A673 (cell line): Measurements from ENCODE around the gene DESI2. TPM values are rescaled to one million over a fixed set of nuclear protein-coding genes. Genes with fewer than 3 reads are reported as not detected.

Experiments used
- BruUV-seq: library from RNA; stranded (reverse); fragments of 400-500 nt; replicated peaks from 2 replicates; lab custom pipeline; 2021; lab: Mats Ljungman, UMichigan
- CTCF ChIA-PET: fragments of 300-600 bp; sonication (Branson Sonifier 250); formaldehyde crosslinking; loops from one replicate; lab custom pipeline; 2022; ENCODE audit warnings: antibody characterized with exemption; lab: Charles Lee
- POLR2A ChIA-PET: fragments of 300-600 bp; sonication (Branson Sonifier 250); formaldehyde crosslinking; loops from one replicate; lab custom pipeline; 2022; ENCODE audit warnings: antibody characterized with exemption; ENCODE audit not compliant: low non-redundant PET; lab: Charles Lee
- DNase-seq: peaks from one replicate; pipeline ENCODE4 v3.0.0-alpha.2; 2015; ENCODE audit warnings: low spot score
- H3K27ac ChIP-seq: fragments of 200-600 bp; sonication (generic); 2 replicates; pipeline ENCODE4 v1.5.1; 2016; ENCODE audit warnings: mixed run types, low read depth, mild to moderate bottlenecking, mixed read lengths, antibody characterized with exemption, low read length; ENCODE audit not compliant: poor library complexity, severe bottlenecking
- H3K27me3 ChIP-seq: fragments of 200-600 bp; sonication (generic); replicated peaks from 2 replicates; pipeline ENCODE4 v1.6.1; 2017; ENCODE audit warnings: mixed run types, low read depth, mild to moderate bottlenecking, mixed read lengths, antibody characterized with exemption, low read length; ENCODE audit not compliant: insufficient read depth, poor library complexity
- H3K36me3 ChIP-seq: fragments of 200-600 bp; sonication (generic); 2 replicates; pipeline ENCODE4 v1.6.1; 2016; ENCODE audit warnings: mixed run types, mild to moderate bottlenecking, mixed read lengths, antibody characterized with exemption, low read length; ENCODE audit not compliant: insufficient read depth, poor library complexity, severe bottlenecking
- H3K4me1 ChIP-seq: fragments of 200-600 bp; sonication (generic); 2 replicates; pipeline ENCODE4 v1.6.1; 2017; ENCODE audit warnings: mixed run types, mild to moderate bottlenecking, mixed read lengths, antibody characterized with exemption, low read length; ENCODE audit not compliant: insufficient read depth, poor library complexity, severe bottlenecking
- H3K4me3 ChIP-seq: fragments of 200-600 bp; sonication (generic); 2 replicates; pipeline ENCODE4 v1.5.1; 2016; ENCODE audit warnings: low read depth, mixed run types, mild to moderate bottlenecking, mixed read lengths, low read length; ENCODE audit not compliant: poor library complexity, severe bottlenecking
- H3K9me3 ChIP-seq: fragments of 200-600 bp; sonication (generic); 2 replicates; pipeline ENCODE4 v1.6.1; 2016; ENCODE audit warnings: mixed run types, low read depth, mild to moderate bottlenecking, mixed read lengths, antibody characterized with exemption, low read length; ENCODE audit not compliant: poor library complexity, severe bottlenecking
- EZH2 ChIP-seq: fragments of 200-600 bp; sonication (generic); IDR thresholded peaks from 2 replicates; pipeline ENCODE4 v1.6.1; 2017; ENCODE audit warnings: borderline replicate concordance, low read depth, mild to moderate bottlenecking, mixed read lengths, antibody characterized with exemption, low read length; ENCODE audit not compliant: poor library complexity, severe bottlenecking
- intact Hi-C: fragments of 100-400 bp; cut with micrococcal nuclease; formaldehyde crosslinking; loops from one replicate; pipeline ENCODE4 v1.10.0; 2022; ENCODE audit not compliant: unreplicated experiment
- total RNA-seq: library from RNA; stranded (reverse); gene quantifications from 2 replicates; pipeline ENCODE4 v1.2.3, GENCODE V29; 2021
- TF ChIP-seq, protein P1 (sequence below): fragments of 300-800, 200-600 bp; sonication (generic); conservative IDR thresholded peaks from 2 replicates; pipeline ENCODE4 v1.5.1; 2017; ENCODE audit warnings: low read depth, mild to moderate bottlenecking, antibody characterized with exemption, low read length, moderate library complexity, mixed read lengths

DESI2 gene
- total RNA-seq, 1 experiment from 2014 or later, result 47.7 TPM

DNA sequence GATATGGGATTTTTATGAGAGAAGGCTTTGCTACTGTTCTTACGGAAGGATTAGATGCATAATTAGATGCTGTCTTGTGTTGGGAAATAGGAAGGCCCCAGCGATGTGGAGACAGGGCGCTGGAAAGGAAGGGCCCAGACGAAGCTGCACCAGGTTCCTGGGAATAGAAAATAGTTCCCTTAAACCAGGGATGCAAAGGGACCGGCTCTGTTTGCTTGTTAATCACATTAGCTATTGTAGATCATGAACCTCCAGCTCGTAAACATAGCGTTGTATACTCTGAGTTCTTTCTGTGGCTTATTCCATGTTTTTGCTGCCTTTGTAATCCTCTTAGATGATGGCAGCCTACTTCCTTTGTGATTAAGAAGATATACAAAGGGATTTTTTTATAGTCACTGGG is 102.7 kb downstream of the DESI2 start:
- no TSS peak for BruUV-seq
- no peaks in the 10 kb centered on the region for H3K36me3 ChIP-seq
- no peaks in the 10 kb centered on the region for H3K27me3 ChIP-seq
- ChIA-PET POLR2A (no interaction called here), CTCF (no interaction called here)
- peak; percentile 57 for DNase-seq
- H3K4me1 ChIP-seq, result no peaks in the 10 kb centered on the region
- H3K27ac ChIP-seq, result no peak overlapping the region
- no peaks in the 10 kb centered on the region for H3K9me3 ChIP-seq
- intact Hi-C loops, result no loop called here
- no peak overlapping the region for H3K4me3 ChIP-seq
- TF ChIP-seq, protein P1, sequence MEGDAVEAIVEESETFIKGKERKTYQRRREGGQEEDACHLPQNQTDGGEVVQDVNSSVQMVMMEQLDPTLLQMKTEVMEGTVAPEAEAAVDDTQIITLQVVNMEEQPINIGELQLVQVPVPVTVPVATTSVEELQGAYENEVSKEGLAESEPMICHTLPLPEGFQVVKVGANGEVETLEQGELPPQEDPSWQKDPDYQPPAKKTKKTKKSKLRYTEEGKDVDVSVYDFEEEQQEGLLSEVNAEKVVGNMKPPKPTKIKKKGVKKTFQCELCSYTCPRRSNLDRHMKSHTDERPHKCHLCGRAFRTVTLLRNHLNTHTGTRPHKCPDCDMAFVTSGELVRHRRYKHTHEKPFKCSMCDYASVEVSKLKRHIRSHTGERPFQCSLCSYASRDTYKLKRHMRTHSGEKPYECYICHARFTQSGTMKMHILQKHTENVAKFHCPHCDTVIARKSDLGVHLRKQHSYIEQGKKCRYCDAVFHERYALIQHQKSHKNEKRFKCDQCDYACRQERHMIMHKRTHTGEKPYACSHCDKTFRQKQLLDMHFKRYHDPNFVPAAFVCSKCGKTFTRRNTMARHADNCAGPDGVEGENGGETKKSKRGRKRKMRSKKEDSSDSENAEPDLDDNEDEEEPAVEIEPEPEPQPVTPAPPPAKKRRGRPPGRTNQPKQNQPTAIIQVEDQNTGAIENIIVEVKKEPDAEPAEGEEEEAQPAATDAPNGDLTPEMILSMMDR, result no peak
- TF ChIP-seq EZH2, result no peak

DNA sequence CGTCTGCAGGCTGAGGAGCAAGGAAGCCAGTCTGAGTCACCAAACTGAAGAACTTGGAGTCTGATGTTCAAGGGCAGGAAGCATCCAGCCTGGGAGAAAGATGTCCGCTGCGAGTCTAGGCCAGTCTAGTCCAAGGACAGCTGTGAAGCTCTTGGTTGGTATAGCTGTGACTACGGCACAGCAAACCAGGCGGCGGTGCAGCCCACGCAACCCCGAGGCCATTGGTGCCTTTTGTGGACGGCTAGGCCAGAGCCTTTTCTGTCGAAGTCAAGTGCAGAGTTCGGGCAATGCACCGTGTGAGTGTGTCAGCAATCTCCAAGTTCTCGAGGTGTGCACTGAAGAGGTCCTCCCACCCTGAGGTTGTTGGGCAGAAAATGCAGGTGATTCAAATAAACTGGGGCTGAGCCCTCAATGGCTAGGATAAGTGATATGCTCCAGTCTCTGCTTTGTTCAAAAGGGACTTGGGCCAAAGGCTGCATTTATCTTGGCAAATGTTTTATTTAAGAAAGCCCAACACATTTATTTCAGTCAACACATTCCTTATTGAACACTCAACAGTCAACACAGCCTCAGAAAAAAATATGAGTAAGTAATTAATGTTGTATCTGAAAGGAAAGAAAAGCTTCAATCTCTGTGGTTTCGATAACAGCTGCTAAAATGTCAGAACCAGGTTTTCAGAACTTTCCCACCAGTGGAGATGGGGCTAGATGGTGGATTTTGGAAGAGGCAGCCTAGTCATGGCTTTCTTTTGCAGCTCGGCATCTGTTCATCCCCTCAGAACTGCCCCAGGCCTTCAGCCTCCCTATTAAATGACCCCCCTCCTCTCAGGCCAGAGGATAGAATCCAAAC is 104.4 kb downstream of the DESI2 start:
- Histone ChIP-seq H3K4me3 (no peak overlapping the region), H3K27ac (no peak overlapping the region), H3K4me1 (no peaks in the 10 kb centered on the region), H3K9me3 (no peaks in the 10 kb centered on the region), H3K36me3 (no peaks in the 10 kb centered on the region), H3K27me3 (no peaks in the 10 kb centered on the region)
- intact Hi-C loops, result no loop called here
- TF ChIP-seq EZH2, result no peak
- TF ChIP-seq, protein P1, result no peak
- CTCF ChIA-PET, result no interaction called here
- POLR2A ChIA-PET, result no interaction called here
- DNase-seq, result no peak
- no TSS peak for BruUV-seq

Other genes starting within 250 kb of the DESI2 start
- 44.2 and 46.7 TPM in 2 replicates for gene ADSS2, start 201.2 kb upstream of the DESI2 start, total RNA-seq
- gene CATSPERE, start 191.9 kb upstream of the DESI2 start, total RNA-seq, result 0.45 and 0.83 TPM in 2 replicates
- gene COX20, start 182.5 kb downstream of the DESI2 start, total RNA-seq, result 48.0 and 59.0 TPM in 2 replicates
- 720 and 746 TPM in 2 replicates for gene HNRNPU, start 211.4 kb downstream of the DESI2 start, total RNA-seq